G401.6 (cell line): ENCODE results near the gene MMAB.

ENCODE experiments used
- FAIRE-seq: peaks from 2 replicates; lab custom pipeline; 2012; peaks lifted over from hg19 to GRCh38; lab: Jason Lieb, UNC

Gene MMAB

DNA sequence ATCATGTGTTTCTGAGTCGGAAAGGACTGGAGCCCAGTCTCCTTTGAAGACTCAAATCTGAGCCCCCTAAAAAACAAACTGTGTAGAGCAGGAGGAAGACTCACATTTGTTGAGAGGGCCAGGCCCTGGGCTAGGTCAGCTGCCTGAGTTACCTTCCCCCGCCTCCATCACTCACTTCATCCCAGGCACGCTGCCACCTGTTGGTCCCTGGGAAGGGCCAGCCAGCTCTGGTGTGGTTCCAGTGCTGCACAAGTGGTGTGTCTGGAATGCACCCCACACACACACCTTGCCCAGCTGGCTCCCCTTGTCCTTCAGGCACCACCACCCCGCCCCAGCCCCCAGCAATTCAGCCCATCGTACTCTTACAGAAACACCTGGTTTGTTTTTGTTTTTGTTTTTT is 9.3 kb upstream of the MMAB start:
- FAIRE-seq: no peak

DNA sequence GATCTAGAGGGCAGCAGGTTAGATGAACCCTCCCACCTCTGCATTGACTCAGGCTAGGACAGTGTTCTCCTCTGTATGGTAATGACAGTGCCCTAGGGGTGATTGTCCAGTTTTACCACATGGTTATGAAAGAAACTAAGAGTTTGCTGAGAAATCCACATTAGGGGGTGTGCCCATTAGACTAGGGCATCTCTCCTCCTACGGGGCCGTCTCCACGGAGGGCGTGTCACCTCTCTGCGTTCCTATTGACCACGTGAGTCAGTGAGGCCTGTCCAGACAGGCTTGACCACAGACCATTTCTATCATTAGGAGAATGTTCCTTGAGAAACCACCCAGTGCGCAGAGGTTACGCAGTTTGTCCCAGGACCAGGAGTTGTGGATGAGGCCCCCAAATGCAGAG is 8.6 kb upstream of the MMAB start:
- no peak for FAIRE-seq

GRCh38 chr12:109581334-109581691 is 8.0 kb upstream of the MMAB start:
- no peak for FAIRE-seq

DNA sequence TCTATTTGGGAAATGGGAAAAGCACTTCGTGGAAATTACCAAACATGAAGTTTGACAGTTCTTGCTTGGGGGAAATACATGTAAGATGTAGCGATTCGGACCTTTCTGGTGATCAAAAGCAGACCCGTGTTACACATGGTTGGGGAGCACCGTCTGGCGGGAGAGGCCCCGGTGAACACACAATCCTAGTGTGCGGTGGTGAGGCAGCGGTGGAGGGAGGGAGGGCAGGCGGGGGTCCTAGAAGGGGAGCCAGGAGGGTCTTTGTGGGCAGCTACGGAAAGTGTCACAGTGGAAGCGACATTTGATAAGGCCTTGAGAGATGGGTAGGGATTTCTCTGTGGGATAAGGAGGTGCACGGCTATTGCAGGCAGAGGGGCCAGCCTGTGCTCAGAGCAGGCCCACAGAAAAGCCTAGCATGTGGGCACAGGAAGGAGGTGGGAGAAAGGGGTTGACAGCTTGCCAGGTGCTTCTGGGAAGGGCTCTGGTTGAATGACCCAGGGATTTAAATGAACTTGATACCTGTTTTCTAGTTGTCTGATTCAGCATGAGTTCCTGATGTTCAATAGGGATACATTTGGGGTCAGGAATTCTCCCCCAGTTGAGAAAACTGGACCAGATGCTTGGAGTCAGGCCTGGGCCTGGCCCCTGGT is 7.5 kb upstream of the MMAB start:
- FAIRE-seq: no peak

- no peak for FAIRE-seq
Measured at GRCh38 chr12:109580272-109580671, 7.0 kb upstream of the MMAB start.

DNA sequence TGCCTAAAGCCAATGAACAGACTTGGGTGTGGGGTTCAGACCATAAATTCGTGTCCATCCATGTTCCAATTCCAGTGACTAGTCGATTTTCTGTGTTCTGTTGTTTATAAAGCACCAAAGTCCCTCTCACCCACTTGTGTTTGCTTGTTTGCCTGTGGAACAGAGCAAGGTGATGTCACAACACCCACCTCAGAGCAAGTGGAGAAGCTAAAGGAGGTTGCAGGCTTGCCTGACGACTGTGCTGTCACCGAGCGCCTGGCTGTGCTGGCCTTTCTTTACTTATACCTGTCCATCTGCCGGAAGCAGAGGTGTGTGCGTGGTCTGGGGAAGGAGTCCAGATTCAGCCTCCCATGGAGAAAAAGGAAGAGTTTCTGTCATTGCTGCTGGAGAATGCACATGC is 6.3 kb upstream of the MMAB start:
- FAIRE-seq: no peak

DNA sequence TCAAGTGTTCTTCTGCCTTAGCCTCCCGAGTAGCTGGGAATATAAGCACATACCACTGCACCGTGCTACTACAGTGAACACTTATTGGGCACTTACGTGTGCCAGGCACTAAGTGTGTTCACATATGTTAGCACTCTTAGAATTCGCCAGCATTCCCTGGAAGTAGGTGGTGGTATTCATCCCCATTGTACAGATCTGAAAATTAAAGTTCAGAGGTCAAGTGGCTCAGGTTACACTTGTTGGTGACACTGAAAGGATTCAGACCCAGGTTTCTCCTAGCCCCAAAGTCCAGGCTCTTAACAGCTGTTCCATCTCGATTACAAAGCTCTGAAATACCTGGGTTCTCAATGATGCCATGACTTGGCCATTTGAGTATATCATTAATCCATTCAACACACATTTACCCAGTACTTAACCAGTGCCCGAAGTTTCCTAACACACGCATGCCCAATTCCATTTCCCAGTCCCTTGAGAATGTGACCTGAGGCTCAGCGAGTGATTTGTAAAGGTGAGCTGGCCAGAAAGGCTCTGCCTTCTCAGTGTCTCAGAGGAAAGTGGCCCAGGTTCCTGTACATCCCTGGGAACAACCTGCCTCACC is 5.1 kb upstream of the MMAB start:
- FAIRE-seq: no peak

DNA sequence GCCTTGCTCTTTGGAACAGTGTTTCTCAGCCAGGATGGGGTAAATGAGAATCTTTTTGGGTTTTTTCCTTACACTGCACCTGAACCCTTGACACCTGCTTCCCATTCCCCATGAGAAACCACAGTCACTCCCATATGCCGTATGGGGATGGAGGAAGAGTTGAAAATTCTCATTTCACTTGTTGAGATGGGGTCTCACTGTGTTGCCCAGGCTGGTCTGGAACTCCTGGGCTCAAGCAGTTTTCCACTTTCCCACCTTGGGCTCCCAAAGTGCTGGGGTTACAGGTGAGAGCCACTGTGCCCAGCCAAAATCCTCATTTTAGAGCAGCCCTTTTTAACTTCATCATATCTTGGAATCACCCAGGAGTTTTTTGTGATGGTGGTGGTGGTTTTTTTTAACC is 4.0 kb upstream of the MMAB start:
- no peak for FAIRE-seq

- FAIRE-seq: no peak
Measured at GRCh38 chr12:109575683-109576082, 2.4 kb upstream of the MMAB start.

GRCh38 chr12:109573914-109574244 is 575 bp upstream of the MMAB start:
- FAIRE-seq: no peak

GRCh38 chr12:109572506-109572845 is 828 bp downstream of the MMAB start:
- no peak for FAIRE-seq

- FAIRE-seq: no peak
Measured at GRCh38 chr12:109571773-109572505, 1.4 kb downstream of the MMAB start.

- no peak for FAIRE-seq
Measured at GRCh38 chr12:109568486-109568885, 4.8 kb downstream of the MMAB start.

- FAIRE-seq: no peak
Measured at GRCh38 chr12:109567967-109568366, 5.3 kb downstream of the MMAB start.

DNA sequence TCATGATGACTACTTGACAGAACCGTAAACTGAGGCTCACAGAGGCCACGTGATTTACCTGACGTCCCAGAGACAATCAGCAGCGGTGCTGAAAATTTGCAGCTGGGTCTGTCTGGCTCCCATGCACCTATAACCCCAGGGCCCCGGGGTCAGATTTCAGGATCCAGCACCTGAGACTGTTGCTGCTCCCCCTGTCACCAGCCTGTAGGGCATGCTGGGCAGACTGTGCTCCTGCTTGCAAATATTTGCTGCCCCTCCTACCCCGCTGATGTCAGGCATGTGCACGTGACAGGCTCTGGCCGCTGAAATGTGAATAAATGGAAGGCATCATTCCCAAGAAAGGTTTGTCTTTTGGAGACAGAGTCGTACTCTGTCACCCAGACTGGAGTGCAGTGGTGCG is 6.0 kb downstream of the MMAB start:
- no peak for FAIRE-seq

GRCh38 chr12:109566424-109566823 is 6.9 kb downstream of the MMAB start:
- FAIRE-seq: no peak

DNA sequence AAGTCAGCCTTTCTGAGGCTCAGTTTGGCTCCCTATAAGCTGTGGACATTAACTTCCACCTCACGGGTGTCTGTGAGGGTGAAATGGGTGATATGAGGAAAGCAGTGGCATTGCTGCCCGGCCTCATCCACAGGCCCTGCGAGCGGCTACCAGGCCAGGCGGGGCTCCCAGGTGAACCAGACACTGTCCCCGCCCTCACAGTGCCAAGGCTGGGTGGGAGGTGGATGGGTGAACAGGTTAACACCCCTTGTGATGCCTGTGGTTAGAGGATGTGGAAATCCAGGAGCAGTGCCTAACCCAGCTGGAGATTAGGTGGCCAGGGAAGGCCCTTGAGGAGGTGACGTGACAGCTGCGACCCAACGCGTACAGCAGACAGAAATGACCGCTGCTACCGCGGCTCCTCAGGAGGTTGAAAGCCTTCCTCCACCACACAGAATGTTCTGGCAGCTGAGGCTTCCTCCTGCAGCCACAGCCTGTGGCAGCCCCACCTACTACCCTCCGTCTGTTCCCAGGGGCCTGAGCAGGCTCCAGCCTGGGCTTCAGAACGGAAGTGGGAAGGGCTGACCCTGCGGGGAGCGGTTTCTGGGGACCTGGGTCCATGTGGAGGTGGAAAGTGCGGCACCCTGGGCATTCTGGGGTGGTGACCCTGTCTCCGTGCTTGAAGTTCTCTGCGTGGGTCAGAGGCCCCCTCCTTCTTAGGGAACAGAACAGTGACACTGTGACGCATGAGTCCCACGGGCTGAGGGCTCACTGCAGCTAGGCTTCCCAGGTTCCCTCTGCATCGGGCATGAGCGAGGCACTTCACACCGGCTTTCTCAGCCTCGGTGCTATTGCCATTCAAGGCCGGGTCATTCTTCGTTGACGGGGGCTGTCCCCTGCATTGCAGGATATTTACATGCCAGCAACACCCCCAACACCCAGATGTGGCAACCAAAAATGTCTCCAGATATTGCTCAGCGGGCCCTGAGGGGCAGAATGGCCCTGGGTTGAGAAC is 9.7 kb downstream of the MMAB start:
- no peak for FAIRE-seq

DNA sequence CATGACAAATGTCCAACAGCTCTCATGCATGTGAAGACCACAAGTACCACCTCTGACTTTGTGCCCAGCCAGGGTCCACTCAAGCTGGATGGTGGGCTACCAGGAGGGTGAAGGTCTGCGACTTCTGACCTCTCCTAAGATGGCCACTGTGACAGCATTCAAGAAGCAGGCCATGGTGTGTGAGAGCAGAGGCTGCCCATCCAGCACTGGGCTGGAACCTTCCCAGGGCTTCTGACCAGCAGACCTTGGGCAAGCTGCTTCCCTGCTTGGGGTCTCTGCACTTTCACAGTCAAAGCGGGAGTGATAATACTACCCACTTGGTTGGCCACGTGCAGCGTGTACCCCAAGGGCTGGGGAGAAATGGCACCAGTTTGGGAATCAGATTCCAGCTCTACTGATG is 10.4 kb downstream of the MMAB start:
- no peak for FAIRE-seq

DNA sequence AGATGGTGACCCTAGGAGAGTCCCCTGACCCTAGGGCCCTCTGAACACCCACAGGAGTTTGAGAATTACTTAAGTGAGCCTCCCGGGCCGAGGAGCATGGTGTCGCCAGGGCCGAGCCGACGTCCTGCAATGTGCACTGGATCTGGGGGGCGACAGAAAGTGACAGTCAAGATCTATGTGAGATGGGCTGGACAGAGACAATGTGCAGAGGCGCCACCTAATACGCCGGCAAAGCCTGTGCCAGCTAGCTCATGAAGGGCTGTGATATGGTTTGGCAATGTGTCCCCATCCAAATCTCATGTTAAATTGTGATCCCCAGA is 11.6 kb downstream of the MMAB start:
- FAIRE-seq: no peak

GRCh38 chr12:109560867-109561710 is 12.2 kb downstream of the MMAB start:
- FAIRE-seq: no peak

DNA sequence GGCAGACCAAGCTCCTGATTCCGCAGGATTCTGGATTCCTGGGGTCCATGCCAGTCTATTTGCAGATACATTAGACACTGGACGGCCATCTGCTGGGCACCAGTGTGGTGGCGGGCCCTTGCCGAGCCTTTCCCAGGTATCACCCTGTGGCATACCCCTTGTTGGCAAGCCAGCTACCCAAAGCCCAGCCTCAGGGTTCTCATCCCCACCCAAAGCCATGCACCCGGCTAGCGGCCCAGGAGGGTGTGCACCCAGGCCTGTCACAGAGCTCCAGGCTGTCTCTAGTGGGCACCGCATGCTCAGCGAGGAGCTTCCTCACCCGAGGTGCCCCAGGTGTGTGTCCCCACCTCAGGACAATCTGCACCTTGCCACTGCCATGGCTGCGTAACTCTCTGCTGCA is 13.7 kb downstream of the MMAB start:
- no peak for FAIRE-seq

DNA sequence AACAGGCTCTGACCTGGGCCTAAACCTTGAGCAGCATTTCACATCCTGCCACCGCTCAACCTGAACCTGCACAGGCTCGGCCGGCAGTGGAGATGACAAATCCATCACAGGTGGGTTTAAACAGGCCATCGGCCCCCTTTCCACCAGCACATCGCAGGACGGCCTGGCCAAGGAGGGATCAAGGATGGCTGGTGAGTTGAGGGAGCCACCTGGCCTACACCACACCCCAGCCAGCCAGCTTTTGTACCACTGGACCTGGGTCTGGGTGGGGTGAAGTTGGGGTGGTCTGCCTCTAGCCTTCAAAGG is 14.2 kb downstream of the MMAB start:
- no peak for FAIRE-seq
